BLaER1 (cell line): ENCODE data around the gene RICTOR.

Experiments used
- H3K27ac ChIP-seq: shearing (Covaris generic); formaldehyde crosslinking; 2 replicates; pipeline ENCODE4 v1.8.1; 2022
- H3K27me3 ChIP-seq: shearing (Covaris generic); formaldehyde crosslinking; 2 replicates; pipeline ENCODE4 v1.8.1; 2022
- H3K36me3 ChIP-seq: shearing (Covaris generic); formaldehyde crosslinking; 2 replicates; pipeline ENCODE4 v1.8.1; 2022
- H3K4me1 ChIP-seq: shearing (Covaris generic); formaldehyde crosslinking; 2 replicates; pipeline ENCODE4 v1.8.1; 2022
- H3K4me2 ChIP-seq: shearing (Covaris generic); formaldehyde crosslinking; 2 replicates; pipeline ENCODE4 v1.8.1; 2022
- H3K4me3 ChIP-seq: shearing (Covaris generic); formaldehyde crosslinking; 2 replicates; pipeline ENCODE4 v1.8.1; 2022
- H3K9ac ChIP-seq: shearing (Covaris generic); formaldehyde crosslinking; 2 replicates; pipeline ENCODE4 v1.8.1; 2022
- H3K9me3 ChIP-seq: shearing (Covaris generic); formaldehyde crosslinking; 2 replicates; pipeline ENCODE4 v1.8.1; 2022
- H4K20me1 ChIP-seq: shearing (Covaris generic); formaldehyde crosslinking; 2 replicates; pipeline ENCODE4 v1.8.1; 2022
- Cebpa-rat ChIP-seq: shearing (Covaris generic); IDR thresholded peaks from 2 replicates; pipeline ENCODE4 v1.8.1; 2022

Gene RICTOR

DNA sequence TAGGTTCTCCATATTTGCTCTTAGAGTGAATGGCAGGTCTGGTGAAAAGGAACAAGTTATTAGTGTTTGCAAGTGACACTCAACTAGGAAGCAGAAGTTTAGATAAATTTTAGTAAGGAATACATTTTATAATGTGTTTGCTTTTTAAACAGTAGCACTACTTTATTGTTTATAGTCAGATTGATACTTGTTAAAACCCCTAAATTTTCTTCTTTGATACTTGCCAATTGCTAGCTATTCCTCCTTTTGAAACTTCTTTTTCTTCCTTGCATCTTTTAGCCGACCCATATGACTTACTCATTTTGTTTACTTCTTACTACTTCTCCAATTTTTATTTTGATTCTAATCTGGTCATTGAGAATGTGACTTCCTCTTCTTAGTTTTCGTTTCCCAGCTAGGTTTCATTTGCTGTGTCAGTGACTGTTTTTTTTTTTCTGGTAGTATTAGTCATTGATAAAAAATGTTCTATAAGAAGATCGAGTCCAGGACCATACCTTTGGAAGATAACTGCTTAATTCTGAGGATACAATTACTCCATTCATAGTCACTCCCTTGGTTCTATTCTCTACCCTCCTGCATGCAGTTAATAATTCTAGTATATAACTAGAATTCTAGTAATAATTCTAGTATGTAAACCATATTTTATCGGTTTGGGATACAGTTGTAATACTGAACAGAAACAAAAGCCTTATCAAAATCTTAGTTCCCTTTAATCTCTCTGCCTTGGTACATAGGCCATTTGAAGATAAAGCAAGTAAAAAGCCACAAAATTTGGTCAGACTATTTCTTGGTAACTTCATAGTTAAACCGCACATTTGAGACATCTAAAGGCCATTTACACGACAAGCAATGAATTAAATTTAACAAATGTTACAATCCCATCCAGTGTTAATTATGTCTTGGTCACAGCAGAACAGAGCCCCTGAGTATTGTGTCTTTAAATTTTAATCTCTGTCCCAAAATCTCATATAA lies 2.8 kb upstream of the RICTOR start:
- no peaks in the 10 kb centered on the region for H3K9me3 ChIP-seq
- no peak for TF ChIP-seq Cebpa-rat
- peaks cover 34% of the 10 kb centered on the region for H3K4me1 ChIP-seq
- H3K9ac ChIP-seq = no peak overlapping the region
- no peak overlapping the region for H3K27ac ChIP-seq
- H3K27me3 ChIP-seq = no peaks in the 10 kb centered on the region
- no peaks in the 10 kb centered on the region for H3K36me3 ChIP-seq
- H4K20me1 ChIP-seq = peaks cover 18% of the 10 kb centered on the region
- peak overlapping the region; percentile 48 for H3K4me2 ChIP-seq
- H3K4me3 ChIP-seq = no peak overlapping the region

DNA sequence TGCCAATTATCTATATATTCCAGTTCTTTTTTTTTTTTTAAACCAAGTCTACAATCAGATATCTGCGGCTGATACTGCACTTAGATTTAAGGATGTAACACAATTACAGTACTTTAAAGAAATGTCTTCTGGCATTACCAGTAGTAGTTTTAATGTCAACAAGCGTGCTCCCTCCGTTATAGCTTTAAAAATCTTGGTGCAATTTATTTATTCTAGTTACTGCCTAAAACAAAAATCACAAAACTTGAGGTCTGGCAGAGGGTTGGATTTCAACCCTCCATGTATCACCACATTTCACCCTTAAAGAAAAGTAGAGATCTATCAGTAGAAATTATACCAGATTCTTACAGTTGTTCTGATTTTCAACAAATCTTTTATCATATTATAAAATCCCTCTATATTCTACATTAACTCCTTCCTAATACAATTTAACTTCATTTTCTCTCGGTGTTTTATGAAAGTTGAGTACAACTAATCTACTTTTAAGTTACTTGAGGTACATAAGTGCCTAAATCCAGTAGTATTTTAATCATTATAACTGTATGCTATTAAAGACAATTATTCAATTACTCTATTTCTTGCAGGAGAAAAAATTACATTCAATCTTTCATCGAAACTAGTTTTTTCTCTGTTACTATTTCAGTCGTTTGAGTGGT lies 2.0 kb upstream of the RICTOR start:
- Histone ChIP-seq H3K4me3 (no peak overlapping the region), H3K36me3 (no peaks in the 10 kb centered on the region), H3K9me3 (no peaks in the 10 kb centered on the region), H3K9ac (no peak overlapping the region), H3K4me2 (peak overlapping the region; percentile 48), H4K20me1 (peaks cover 27% of the 10 kb centered on the region), H3K27ac (no peak overlapping the region), H3K27me3 (no peaks in the 10 kb centered on the region), H3K4me1 (peaks cover 37% of the 10 kb centered on the region)
- no peak for TF ChIP-seq Cebpa-rat

GRCh38 chr5:39073767-39074016 lies 507 bp downstream of the RICTOR start:
- H3K27ac ChIP-seq = peak overlapping the region; percentile 98
- peaks cover 47% of the 10 kb centered on the region for H4K20me1 ChIP-seq
- H3K4me1 ChIP-seq = peaks cover 37% of the 10 kb centered on the region
- H3K27me3 ChIP-seq = no peaks in the 10 kb centered on the region
- peak overlapping the region; percentile 98 for H3K9ac ChIP-seq
- TF ChIP-seq Cebpa-rat = no peak
- peaks cover 9% of the 10 kb centered on the region; the same call in 1 of the 2 replicates for H3K9me3 ChIP-seq
- peak overlapping the region; percentile 92 for H3K4me3 ChIP-seq
- peaks cover 14% of the 10 kb centered on the region for H3K36me3 ChIP-seq
- H3K4me2 ChIP-seq = peak overlapping the region; percentile 81

DNA sequence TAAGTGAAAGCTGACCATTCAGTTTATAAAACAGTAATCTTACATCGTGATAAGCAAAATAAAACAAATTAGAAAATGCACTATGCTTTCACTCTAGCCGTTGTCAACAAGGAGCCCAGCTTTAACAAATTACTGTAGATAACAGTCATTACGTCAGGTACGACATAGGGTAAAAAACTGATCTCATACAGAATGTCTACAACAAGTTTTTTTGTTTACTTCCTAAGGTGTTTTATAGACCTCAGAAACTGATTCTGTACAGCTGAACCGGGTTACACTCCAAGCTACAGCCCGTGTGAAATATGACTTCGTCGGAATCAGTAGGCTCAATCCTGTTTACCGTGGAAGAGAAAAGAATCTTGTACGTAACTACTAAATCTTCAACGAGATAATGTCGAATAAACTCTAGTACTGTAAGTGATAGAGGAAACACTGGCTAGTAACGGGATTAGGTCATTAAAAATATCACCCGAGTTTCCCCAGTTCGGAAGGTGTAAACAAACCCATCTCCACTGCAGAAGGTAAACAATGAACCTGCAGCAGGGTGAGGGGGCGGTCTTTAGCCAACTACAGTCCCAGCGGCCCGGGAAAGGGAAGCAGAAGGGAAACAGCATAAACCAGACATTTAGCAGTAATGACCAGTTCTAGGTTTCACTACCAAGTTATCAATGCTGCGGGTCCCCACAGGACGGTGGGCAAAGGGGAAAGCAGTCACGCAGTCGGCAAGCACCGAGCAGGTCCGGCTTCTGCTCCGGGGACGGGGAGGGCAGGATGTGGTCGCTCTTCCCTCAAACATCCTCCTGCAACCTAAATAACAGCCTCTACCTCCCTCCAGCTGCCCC lies 1.1 kb downstream of the RICTOR start:
- Histone ChIP-seq H3K27ac (peak overlapping the region; percentile 98), H3K9me3 (peaks cover 14% of the 10 kb centered on the region)

GRCh38 chr5:39068099-39068498 lies 6.1 kb downstream of the RICTOR start:
- peaks cover 58% of the 10 kb centered on the region for H3K36me3 ChIP-seq
- no peak for TF ChIP-seq Cebpa-rat
- no peak overlapping the region for H3K27ac ChIP-seq
- H3K9me3 ChIP-seq = peaks cover 42% of the 10 kb centered on the region
- no peak overlapping the region for H3K4me3 ChIP-seq
- peaks cover 85% of the 10 kb centered on the region for H4K20me1 ChIP-seq
- no peaks in the 10 kb centered on the region for H3K27me3 ChIP-seq
- no peak overlapping the region for H3K4me2 ChIP-seq
- H3K9ac ChIP-seq = no peak overlapping the region
- H3K4me1 ChIP-seq = peaks cover 13% of the 10 kb centered on the region

More for the DNA sequence above, 1.1 kb downstream of the RICTOR start:
- Histone ChIP-seq H3K36me3 (peaks cover 19% of the 10 kb centered on the region), H3K4me3 (peak overlapping the region; percentile 92), H3K4me2 (peak overlapping the region; percentile 81), H4K20me1 (peaks cover 53% of the 10 kb centered on the region), H3K9ac (peak overlapping the region; percentile 98), H3K27me3 (no peaks in the 10 kb centered on the region), H3K4me1 (peaks cover 37% of the 10 kb centered on the region)
- TF ChIP-seq Cebpa-rat = no peak

GRCh38 chr5:39064450-39064849 lies 9.7 kb downstream of the RICTOR start:
- no peak overlapping the region for H3K4me3 ChIP-seq
- H3K27ac ChIP-seq = no peak overlapping the region
- H3K4me2 ChIP-seq = no peak overlapping the region
- H3K4me1 ChIP-seq = no peaks in the 10 kb centered on the region
- no peaks in the 10 kb centered on the region for H3K27me3 ChIP-seq
- TF ChIP-seq Cebpa-rat = no peak
- H3K9ac ChIP-seq = no peak overlapping the region
- peaks cover 57% of the 10 kb centered on the region for H3K36me3 ChIP-seq
- H3K9me3 ChIP-seq = peaks cover 40% of the 10 kb centered on the region
- H4K20me1 ChIP-seq = peaks cover 90% of the 10 kb centered on the region

DNA sequence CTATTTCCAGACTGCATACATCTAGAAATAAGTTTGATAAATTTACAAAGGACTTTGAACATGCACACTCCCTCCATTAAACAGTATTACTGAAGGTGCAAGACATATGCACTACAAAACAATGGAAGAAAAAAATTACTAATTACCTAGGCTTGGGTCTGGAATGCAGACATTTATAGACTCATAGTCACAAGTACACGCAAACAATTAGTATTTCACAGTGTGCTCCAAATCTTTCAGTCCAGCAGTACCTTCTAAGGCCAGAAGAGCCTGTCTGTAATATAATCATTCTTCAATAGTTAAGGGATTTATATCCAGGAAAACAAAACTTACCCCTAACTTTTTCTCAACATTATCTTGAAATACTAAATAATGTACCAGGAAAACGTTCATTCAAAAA lies 11.2 kb downstream of the RICTOR start:
- H3K9me3 ChIP-seq = peaks cover 27% of the 10 kb centered on the region
- H3K4me1 ChIP-seq = peaks cover 13% of the 10 kb centered on the region
- peaks cover 90% of the 10 kb centered on the region for H4K20me1 ChIP-seq
- H3K36me3 ChIP-seq = peaks cover 43% of the 10 kb centered on the region
- H3K4me2 ChIP-seq = no peak overlapping the region
- no peak overlapping the region for H3K9ac ChIP-seq
- H3K4me3 ChIP-seq = no peak overlapping the region
- H3K27me3 ChIP-seq = no peaks in the 10 kb centered on the region
- no peak for TF ChIP-seq Cebpa-rat
- H3K27ac ChIP-seq = no peak overlapping the region

DNA sequence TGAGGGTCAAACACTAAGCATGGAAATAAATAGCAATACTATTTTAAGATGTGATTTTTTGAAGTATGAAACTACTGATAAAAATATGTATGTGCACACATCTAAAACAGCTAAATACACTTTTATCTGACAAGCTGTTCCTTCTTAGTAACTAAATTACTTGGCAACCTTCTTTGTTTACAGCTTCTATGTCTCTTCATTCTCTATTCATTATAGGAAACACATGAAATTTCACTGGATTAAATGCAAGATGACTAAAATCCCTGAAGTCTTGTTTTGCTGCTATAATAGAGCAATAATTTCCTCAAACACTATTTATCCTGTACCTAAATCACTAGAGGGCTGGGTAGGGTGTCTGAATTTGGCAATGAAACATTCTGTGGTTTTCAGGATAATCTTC lies 11.7 kb downstream of the RICTOR start:
- no peak for TF ChIP-seq Cebpa-rat
- Histone ChIP-seq H3K4me1 (peaks cover 18% of the 10 kb centered on the region), H3K4me3 (no peak overlapping the region), H4K20me1 (peaks cover 91% of the 10 kb centered on the region), H3K9me3 (peaks cover 22% of the 10 kb centered on the region), H3K36me3 (peaks cover 38% of the 10 kb centered on the region), H3K27me3 (no peaks in the 10 kb centered on the region), H3K27ac (no peak overlapping the region), H3K9ac (no peak overlapping the region), H3K4me2 (no peak overlapping the region)

- H3K4me3 ChIP-seq = no peak overlapping the region
- no peak overlapping the region for H3K27ac ChIP-seq
- TF ChIP-seq Cebpa-rat = no peak
- H3K27me3 ChIP-seq = no peaks in the 10 kb centered on the region
- no peak overlapping the region for H3K9ac ChIP-seq
- H3K9me3 ChIP-seq = peaks cover 18% of the 10 kb centered on the region
- H3K36me3 ChIP-seq = peaks cover 34% of the 10 kb centered on the region
- no peak overlapping the region for H3K4me2 ChIP-seq
- H3K4me1 ChIP-seq = peaks cover 21% of the 10 kb centered on the region
- H4K20me1 ChIP-seq = peaks cover 95% of the 10 kb centered on the region
Observed at GRCh38 chr5:39062104-39062503, 12.1 kb downstream of the RICTOR start.
